Gastrocnemius medialis (tissue), 4 donors: ENCODE data around the gene MDM1. TPM values are rescaled to one million over a fixed set of nuclear protein-coding genes. Genes with fewer than 3 reads are reported as not detected.

Experiments
- ATAC-seq, 2 donors: fragments of 150-250 bp; one replicate each; pipeline ENCODE4 v1.9.1; 2016
- DNase-seq, 2 donors: peaks; one replicate each; pipeline ENCODE4 v3.0.0-alpha.2; 2019
- H3K27ac ChIP-seq, 4 donors: fragments of 200-600 bp; sonication (generic); 1 replicate in 1 of 4; 2 replicates in 3 of 4; pipeline ENCODE4 v1.5.1; 2016 to 2018; ENCODE audit warnings: mild to moderate bottlenecking in 2 of 4, moderate library complexity in 1 of 4
- H3K27me3 ChIP-seq, 3 donors: fragments of 200-600 bp; sonication (generic) in 2 of 3; 1 replicate in 1 of 3; 2 replicates in 2 of 3; pipeline versions ENCODE4 v1.5.1 to v1.6.0; 2016 to 2019; ENCODE audit warnings: mild to moderate bottlenecking in 1 of 3, moderate library complexity in 1 of 3
- H3K36me3 ChIP-seq, 2 donors: fragments of 200-600 bp; sonication (generic) in 1 of 2; one replicate each; pipeline ENCODE4 v1.5.1; 2017 to 2018
- H3K4me1 ChIP-seq, 2 donors: fragments of 200-600 bp; sonication (generic) in 1 of 2; one replicate each; pipeline ENCODE4 v1.5.1; 2016 to 2017; ENCODE audit warnings: mild to moderate bottlenecking in 2 of 2
- H3K4me3 ChIP-seq, 4 donors: fragments of 200-600 bp; sonication (generic) in 3 of 4; 1 replicate in 1 of 4; 2 replicates in 3 of 4; pipeline ENCODE4 v1.5.1; 2016 to 2019; ENCODE audit warnings: mild to moderate bottlenecking in 2 of 4
- H3K9me3 ChIP-seq, 3 donors: fragments of 200-600 bp; sonication (generic) in 2 of 3; 1 replicate in 1 of 3; 2 replicates in 2 of 3; pipeline ENCODE4 v1.5.1; 2016 to 2019
- CTCF ChIP-seq, 5 experiments: fragments of 450-650 bp in 3 of 5; fragments of 200-600 bp in 2 of 5; sonication (generic) in 2 of 5; IDR thresholded peaks in 4 of 5; conservative IDR thresholded peaks in 1 of 5; 1 replicate in 4 of 5; 2 replicates in 1 of 5; pipeline ENCODE4 v1.5.1; 2016 to 2019; ENCODE audit warnings: antibody characterized with exemption in 5 of 5, mild to moderate bottlenecking in 3 of 5, moderate library complexity in 3 of 5
- POLR2A ChIP-seq, 2 donors: fragments of 450-650 bp; IDR thresholded peaks; one replicate each; pipeline ENCODE4 v1.6.1; 2017; ENCODE audit warnings: antibody characterized with exemption in 2 of 2, mild to moderate bottlenecking in 2 of 2, moderate library complexity in 2 of 2
- in situ Hi-C, 4 donors: fragments of 200-750 bp; cut with MboI; loops; one replicate each; pipeline versions ENCODE4 v1.15.0 to v1.8.0; 2017; ENCODE audit warnings: low sequenced_read_pairs in 4 of 4
- intact Hi-C: fragments of 100-400 bp; cut with DNase I; formaldehyde crosslinking; loops from one replicate; pipeline ENCODE4 v1.15.1; 2023; ENCODE audit warnings: low total_unique reads
- total RNA-seq, 4 donors: library from RNA; depleted of rRNA; stranded (reverse); fragments of >200 nt; gene quantifications; one replicate each; pipeline versions ENCODE4 v1.1.0 to v1.2.3, GENCODE V29; 2016

The MDM1 gene
- total RNA-seq, 4 donors from 2014 or later, result 1.6 to 6.8 (median 3.4) TPM

DNA sequence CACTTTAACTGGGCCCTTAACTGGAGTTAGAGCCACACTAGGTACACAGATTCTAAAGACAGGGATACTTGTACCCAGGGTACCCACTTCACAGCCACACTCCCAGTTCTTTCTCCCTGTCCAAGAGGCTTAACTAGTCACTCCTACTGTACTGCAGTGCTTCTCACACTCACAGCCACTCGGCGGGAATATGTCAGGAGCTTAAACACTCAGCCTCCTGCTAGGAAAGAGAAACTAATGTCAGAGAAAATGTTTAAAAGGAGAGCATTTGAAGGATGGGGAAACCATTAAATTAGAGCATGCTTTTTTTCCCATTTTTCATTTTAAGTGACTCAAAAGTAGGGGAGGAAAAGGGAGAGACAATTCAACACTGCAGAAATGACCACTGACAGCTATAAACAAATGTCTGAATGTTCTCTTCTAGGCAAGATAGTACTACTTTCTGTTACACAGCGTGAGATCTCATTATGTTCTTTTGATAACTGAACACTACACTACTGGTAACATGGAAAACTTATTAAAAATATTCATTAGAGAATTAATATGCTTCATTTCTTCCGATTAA, 22.9 kb upstream of the MDM1 start:
- TF ChIP-seq POLR2A (IDR thresholded peaks at IDR 0.05), result no peak
- intact Hi-C loops, result loop anchor here (5.0 kb wide), 1 partner anchor 142 kb away; no protein-coding TSS in a partner anchor
- H3K9me3 ChIP-seq, result no peaks in the 10 kb centered on the region
- DNase-seq, result no peak
- no peak overlapping the region for H3K27ac ChIP-seq
- ATAC-seq, result no peak
- no peaks in the 10 kb centered on the region for H3K27me3 ChIP-seq
- no peaks in the 10 kb centered on the region for H3K36me3 ChIP-seq
- peaks cover 12 to 14% of the 10 kb centered on the region in 2 donors for H3K4me1 ChIP-seq
- in situ Hi-C loops, result loop anchor here in 3 of 4 donors (5.0 to 25.0 kb wide), 3 partner anchors 330 to 457 kb away; partner anchors contain the start of genes NUP107 (in 3 of the 3) and MDM2 (in 1 of the 3)
- no peak overlapping the region for H3K4me3 ChIP-seq

DNA sequence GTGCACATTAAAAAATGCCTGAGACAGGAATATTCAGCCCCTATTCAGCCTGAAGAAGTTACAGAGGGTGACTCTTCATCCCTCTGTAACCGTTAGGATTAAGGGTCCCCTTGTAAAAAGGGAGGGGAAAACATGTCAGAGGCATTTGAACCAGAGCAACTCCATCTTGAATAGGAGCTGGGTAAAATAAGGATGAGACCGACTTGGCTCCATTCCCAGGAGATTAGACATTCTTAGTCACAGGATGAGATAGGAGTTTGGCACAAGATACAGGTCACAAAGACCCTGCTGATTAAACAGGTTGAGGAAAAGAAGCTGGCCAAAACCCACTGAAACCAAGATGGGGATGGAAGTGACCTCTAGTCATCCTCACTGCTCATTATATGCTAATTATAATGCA, 19.9 kb upstream of the MDM1 start:
- H3K36me3 ChIP-seq, result no peaks in the 10 kb centered on the region
- no peak overlapping the region for H3K27ac ChIP-seq
- H3K4me1 ChIP-seq, result peaks cover 0 to 3% of the 10 kb centered on the region in 2 donors
- H3K27me3 ChIP-seq, result no peaks in the 10 kb centered on the region
- ATAC-seq (no peak), DNase-seq (no peak)
- no peaks in the 10 kb centered on the region for H3K9me3 ChIP-seq
- TF ChIP-seq CTCF (IDR thresholded peaks at IDR 0.05 in 4 of 5, conservative IDR thresholded peaks at IDR 0.05 in 1 of 5), result no peak
- TF ChIP-seq POLR2A (IDR thresholded peaks at IDR 0.05), result no peak
- in situ Hi-C loops, result loop anchor here in 2 of 4 donors (10.0 to 25.0 kb wide), 2 partner anchors 333 to 460 kb away; partner anchors contain the start of genes MDM2 (in 1 of the 2) and NUP107 (in 1 of the 2)
- H3K4me3 ChIP-seq, result no peak overlapping the region
- intact Hi-C loops, result no loop called here

- Histone ChIP-seq H3K27me3 (no peaks in the 10 kb centered on the region), H3K9me3 (no peaks in the 10 kb centered on the region), H3K36me3 (no peaks in the 10 kb centered on the region), H3K4me1 (peaks cover 0 to 3% of the 10 kb centered on the region in 2 donors), H3K4me3 (no peak overlapping the region), H3K27ac (peak overlapping the region in 1 of 4 donors; percentile 40)
- in situ Hi-C loops, result loop anchor here in 2 of 4 donors (10.0 to 25.0 kb wide), 2 partner anchors 334 to 462 kb away; partner anchors contain the start of genes MDM2 (in 1 of the 2) and NUP107 (in 1 of the 2)
- intact Hi-C loops, result no loop called here
- ATAC-seq (no peak), DNase-seq (no peak)
- TF ChIP-seq CTCF (IDR thresholded peaks at IDR 0.05 in 4 of 5, conservative IDR thresholded peaks at IDR 0.05 in 1 of 5) (no peak), POLR2A (IDR thresholded peaks at IDR 0.05) (no peak)
Observed at GRCh38 chr12:68350753-68351152, 18.6 kb upstream of the MDM1 start.

DNA sequence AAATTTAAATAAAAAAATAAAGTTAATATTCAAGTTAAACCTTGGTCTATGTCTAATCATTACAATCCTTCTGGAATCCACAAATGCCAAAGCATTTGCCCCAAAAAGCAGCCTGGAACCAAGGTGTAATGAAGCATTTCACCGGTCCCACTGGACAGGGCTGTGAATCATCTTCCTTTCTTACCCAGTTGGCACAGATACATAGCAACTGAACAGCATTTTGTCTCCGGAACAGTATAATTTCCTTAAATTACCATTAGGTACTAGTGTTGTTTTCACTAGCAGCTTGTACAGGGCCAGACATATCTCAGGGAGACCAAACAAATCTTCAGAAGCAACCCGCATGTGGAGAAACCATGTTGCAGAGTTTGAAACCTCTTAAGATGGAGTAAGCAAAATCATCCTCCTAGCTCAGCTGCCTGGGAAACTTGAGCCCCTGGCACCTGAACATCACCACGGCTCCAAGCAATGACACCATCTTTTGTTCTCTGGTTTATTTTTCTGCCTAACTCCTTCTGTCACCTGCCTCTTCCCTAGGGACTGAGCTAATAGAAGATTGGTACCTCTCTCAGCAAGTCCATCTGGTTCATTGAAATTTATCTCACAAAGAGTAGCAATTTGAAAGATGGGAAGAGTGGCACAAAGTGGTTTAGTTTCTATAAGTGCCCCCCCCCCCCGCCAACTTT, 17.9 kb upstream of the MDM1 start:
- in situ Hi-C loops (loop anchor here in 2 of 4 donors (10.0 to 25.0 kb wide), 2 partner anchors 335 to 462 kb away; partner anchors contain the start of genes MDM2 (in 1 of the 2) and NUP107 (in 1 of the 2)), intact Hi-C loops (no loop called here)
- peak; percentile 87 to 89 for ATAC-seq
- Histone ChIP-seq H3K36me3 (no peaks in the 10 kb centered on the region), H3K4me1 (peaks cover 0 to 3% of the 10 kb centered on the region in 2 donors), H3K9me3 (no peaks in the 10 kb centered on the region), H3K27ac (peak overlapping the region in 1 of 4 donors; percentile 40), H3K27me3 (no peaks in the 10 kb centered on the region), H3K4me3 (no peak overlapping the region)
- TF ChIP-seq CTCF (IDR thresholded peaks at IDR 0.05 in 4 of 5, conservative IDR thresholded peaks at IDR 0.05 in 1 of 5), result no peak
- TF ChIP-seq POLR2A (IDR thresholded peaks at IDR 0.05), result no peak
- no peak for DNase-seq

- in situ Hi-C loops (no loop called here), intact Hi-C loops (no loop called here)
- Histone ChIP-seq H3K27me3 (no peaks in the 10 kb centered on the region), H3K27ac (no peak overlapping the region), H3K9me3 (no peaks in the 10 kb centered on the region), H3K36me3 (no peaks in the 10 kb centered on the region), H3K4me1 (peaks cover 0 to 3% of the 10 kb centered on the region in 2 donors), H3K4me3 (no peak overlapping the region)
- ATAC-seq (no peak), DNase-seq (no peak)
- TF ChIP-seq CTCF (IDR thresholded peaks at IDR 0.05 in 4 of 5, conservative IDR thresholded peaks at IDR 0.05 in 1 of 5) (no peak), POLR2A (IDR thresholded peaks at IDR 0.05) (no peak)
Observed at GRCh38 chr12:68349220-68349621, 17.1 kb upstream of the MDM1 start.
